ENCODE measurements around the gene DDR1. TPM values are rescaled to one million over a fixed set of nuclear protein-coding genes. Genes with fewer than 3 reads are reported as not detected.

The DDR1 gene
- total RNA-seq, 1 donor from 2014 or later = 85.3 TPM

DNA sequence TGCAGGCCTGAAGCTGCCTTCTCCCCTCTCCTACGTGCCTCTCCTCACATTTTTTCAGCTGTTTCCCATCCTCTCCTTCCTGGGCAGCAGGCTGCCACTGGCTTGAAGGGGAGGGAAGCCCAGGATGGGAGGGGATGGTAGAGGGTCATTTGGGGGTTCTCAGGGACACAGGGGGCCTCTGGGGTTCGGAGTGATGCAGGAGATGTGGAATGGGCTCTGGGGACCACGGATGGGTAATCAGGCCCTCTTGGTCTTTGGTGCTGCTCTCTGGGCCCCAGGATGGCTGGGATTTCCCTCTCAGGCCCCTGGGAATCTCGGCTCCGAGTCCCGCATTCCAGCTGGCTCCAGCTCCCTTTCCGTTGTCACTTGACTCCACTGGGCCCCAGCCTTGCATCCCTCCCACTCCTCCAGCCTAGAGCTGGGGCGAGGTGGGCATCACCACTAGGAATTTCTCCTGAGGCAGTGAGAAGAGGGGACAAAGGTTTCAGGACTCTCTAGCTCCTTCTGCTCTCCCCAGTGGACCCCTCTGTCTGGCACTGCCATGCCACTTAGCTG is 2.0 kb upstream of the DDR1 start:
- TF ChIP-seq EZH2phosphoT487 (IDR thresholded peaks at IDR 0.05) (no peak), EZH2 (IDR thresholded peaks at IDR 0.05) (no peak)
- TF ChIP-seq, protein P1, sequence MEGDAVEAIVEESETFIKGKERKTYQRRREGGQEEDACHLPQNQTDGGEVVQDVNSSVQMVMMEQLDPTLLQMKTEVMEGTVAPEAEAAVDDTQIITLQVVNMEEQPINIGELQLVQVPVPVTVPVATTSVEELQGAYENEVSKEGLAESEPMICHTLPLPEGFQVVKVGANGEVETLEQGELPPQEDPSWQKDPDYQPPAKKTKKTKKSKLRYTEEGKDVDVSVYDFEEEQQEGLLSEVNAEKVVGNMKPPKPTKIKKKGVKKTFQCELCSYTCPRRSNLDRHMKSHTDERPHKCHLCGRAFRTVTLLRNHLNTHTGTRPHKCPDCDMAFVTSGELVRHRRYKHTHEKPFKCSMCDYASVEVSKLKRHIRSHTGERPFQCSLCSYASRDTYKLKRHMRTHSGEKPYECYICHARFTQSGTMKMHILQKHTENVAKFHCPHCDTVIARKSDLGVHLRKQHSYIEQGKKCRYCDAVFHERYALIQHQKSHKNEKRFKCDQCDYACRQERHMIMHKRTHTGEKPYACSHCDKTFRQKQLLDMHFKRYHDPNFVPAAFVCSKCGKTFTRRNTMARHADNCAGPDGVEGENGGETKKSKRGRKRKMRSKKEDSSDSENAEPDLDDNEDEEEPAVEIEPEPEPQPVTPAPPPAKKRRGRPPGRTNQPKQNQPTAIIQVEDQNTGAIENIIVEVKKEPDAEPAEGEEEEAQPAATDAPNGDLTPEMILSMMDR (IDR thresholded peaks at IDR 0.05) = no peak
- peaks cover 51% of the 10 kb centered on the region for H3K4me1 ChIP-seq
- peak overlapping the region; percentile 74 for H3K4me3 ChIP-seq
- H3K9me3 ChIP-seq (ENCODE audit: low read depth) = no peaks in the 10 kb centered on the region
- peaks cover 16% of the 10 kb centered on the region for H3K27me3 Mint-ChIP-seq (ENCODE audit: insufficient read depth, low read depth)
- peak overlapping the region; percentile 97 for H3K4me3 Mint-ChIP-seq
- peak overlapping the region; percentile 91 for H3K27ac ChIP-seq
- DNase-seq (ENCODE audit: low spot score) = peak; percentile 75
- no peak overlapping the region for H2AFZ ChIP-seq (replicated peaks)
- H3F3A ChIP-seq (ENCODE audit: low read depth) = peaks cover 88% of the 10 kb centered on the region
- H3K4me2 ChIP-seq = peak overlapping the region; percentile 99
- peaks cover 74% of the 10 kb centered on the region for H3K4me1 Mint-ChIP-seq
- H3K27me3 ChIP-seq = no peaks in the 10 kb centered on the region
- H3K36me3 Mint-ChIP-seq = peaks cover 3% of the 10 kb centered on the region
- peak overlapping the region; percentile 38 for H3K9ac ChIP-seq
- H3K36me3 ChIP-seq = peaks cover under 1% of the 10 kb centered on the region
- no peaks in the 10 kb centered on the region for H3K9me3 Mint-ChIP-seq
- peaks cover 64% of the 10 kb centered on the region for H3K79me2 ChIP-seq (ENCODE audit: low read depth)
- peak overlapping the region; percentile 99 for H3K27ac Mint-ChIP-seq
- peaks cover 36% of the 10 kb centered on the region for H4K20me1 ChIP-seq (ENCODE audit: low read depth)

DNA sequence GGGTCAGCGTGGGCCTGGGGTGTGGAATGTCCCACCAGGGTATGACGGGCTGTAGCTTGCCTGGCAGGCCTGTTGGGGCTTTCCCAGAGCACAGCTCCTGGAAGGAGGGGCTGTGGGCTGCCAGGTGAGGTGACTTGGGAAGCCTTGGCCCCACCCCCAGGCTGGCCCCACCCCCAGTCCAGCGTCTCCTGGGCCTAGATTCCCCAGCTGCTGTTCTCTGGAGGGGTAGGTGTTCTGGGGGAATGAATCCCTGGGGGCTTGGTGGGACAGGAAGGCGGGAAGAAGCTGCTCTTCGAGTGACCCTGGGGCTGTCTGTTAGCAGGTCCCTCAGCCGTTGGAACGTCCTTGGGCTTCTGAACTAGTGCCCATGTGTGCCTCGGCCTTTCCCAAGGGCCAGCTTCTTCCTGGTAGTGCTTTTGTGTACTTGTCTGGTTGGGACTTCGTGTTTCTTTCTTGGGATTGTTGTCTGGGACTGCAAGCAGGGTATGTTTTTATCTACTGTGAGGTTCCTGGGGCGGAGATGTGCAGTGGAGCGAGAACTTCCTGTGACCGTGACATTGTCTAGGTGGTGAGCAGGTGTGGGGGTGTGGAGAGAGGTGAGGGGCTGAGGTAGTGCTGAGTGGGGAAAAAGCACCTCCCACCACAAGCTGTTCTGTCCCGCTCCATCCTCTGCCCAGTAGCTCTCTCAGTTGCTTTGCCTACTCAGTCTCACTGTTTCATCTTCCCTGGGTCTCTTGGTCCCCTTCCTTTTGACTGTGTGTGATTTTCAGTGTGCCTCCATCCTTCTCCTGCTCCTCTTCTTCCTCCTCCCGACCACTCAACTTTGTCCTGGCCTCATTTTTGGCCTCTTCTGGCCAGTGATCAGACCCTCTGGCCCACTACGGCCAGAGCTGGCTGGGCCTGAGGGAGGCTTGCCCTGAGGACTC is 1.3 kb upstream of the DDR1 start:
- H3K27me3 ChIP-seq = no peaks in the 10 kb centered on the region
- TF ChIP-seq EZH2phosphoT487 (IDR thresholded peaks at IDR 0.05) (no peak), EZH2 (IDR thresholded peaks at IDR 0.05) (no peak)
- TF ChIP-seq, protein P1 (IDR thresholded peaks at IDR 0.05) = no peak
- peaks cover 72% of the 10 kb centered on the region for H3K79me2 ChIP-seq (ENCODE audit: low read depth)
- peak; percentile 82 for DNase-seq (ENCODE audit: low spot score)
- Mint-ChIP-seq H3K36me3 (peaks cover 3% of the 10 kb centered on the region), H3K27ac (peak overlapping the region; percentile 99), H3K27me3 (ENCODE audit: insufficient read depth, low read depth) (peaks cover 16% of the 10 kb centered on the region), H3K9me3 (no peaks in the 10 kb centered on the region), H3K4me1 (peaks cover 74% of the 10 kb centered on the region), H3K4me3 (peak overlapping the region; percentile 97)
- H3K36me3 ChIP-seq = peaks cover 4% of the 10 kb centered on the region
- H3K4me2 ChIP-seq = peak overlapping the region; percentile 99
- peaks cover 85% of the 10 kb centered on the region for H3F3A ChIP-seq (ENCODE audit: low read depth)
- peaks cover 53% of the 10 kb centered on the region for H3K4me1 ChIP-seq
- H3K4me3 ChIP-seq = peak overlapping the region; percentile 74
- H2AFZ ChIP-seq (replicated peaks) = no peak overlapping the region
- H3K27ac ChIP-seq = peak overlapping the region; percentile 91
- peaks cover 44% of the 10 kb centered on the region for H4K20me1 ChIP-seq (ENCODE audit: low read depth)
- peak overlapping the region; percentile 77 for H3K9ac ChIP-seq
- no peaks in the 10 kb centered on the region for H3K9me3 ChIP-seq (ENCODE audit: low read depth)

DNA sequence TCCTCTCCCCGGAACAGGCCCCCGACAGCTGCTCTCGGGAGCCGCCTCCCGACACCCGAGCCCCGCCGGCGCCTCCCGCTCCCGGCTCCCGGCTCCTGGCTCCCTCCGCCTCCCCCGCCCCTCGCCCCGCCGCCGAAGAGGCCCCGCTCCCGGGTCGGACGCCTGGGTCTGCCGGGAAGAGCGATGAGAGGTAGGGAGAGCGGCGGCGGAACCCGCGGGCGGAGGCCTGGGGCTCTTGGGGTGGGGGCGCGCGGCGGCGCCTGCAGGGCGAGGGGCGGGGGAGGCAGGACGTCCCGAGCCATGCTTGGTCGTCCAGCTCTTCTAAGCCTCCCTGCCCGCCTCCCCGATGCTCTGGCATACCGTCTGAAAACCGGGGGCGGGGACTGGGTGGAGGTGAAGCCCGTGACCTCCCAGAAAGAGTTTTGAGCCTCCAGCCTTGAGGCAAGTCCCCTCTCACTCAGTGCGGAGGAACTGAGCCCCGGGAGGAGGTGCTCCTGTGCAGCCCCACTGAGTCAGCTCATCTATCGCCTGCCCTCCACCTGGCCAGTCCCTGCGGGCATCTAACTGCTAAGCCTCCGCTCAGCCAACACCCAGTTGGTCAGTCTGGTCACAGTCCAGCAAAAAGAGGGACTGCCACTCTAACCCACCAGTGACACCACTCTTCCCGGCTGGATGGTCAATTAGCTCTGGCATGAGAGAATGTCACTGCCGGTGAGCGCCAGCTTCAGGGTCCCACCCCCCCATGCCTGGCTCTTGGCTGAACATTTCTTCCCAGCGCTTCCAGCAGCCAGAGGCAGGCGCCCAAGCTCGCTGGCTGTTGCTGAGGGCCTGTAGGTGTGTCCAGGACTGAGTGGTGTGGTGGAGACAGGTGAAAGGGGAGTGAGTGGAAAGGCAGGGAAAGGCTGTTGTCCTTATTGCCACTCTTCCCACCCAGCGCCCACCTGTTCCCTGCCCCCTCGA is 482 bp downstream of the DDR1 start:
- H3K27me3 Mint-ChIP-seq (ENCODE audit: insufficient read depth, low read depth) = peaks cover 15% of the 10 kb centered on the region
- H3K4me2 ChIP-seq = peak overlapping the region; percentile 99
- H2AFZ ChIP-seq (replicated peaks) = no peak overlapping the region
- H3K9me3 ChIP-seq (ENCODE audit: low read depth) = no peaks in the 10 kb centered on the region
- H3K4me1 ChIP-seq = peaks cover 51% of the 10 kb centered on the region
- peak overlapping the region; percentile 91 for H3K27ac ChIP-seq
- DNase-seq (ENCODE audit: low spot score) = peak; percentile 76
- H3K9me3 Mint-ChIP-seq = no peaks in the 10 kb centered on the region
- TF ChIP-seq EZH2phosphoT487 (IDR thresholded peaks at IDR 0.05) (no peak), EZH2 (IDR thresholded peaks at IDR 0.05) (no peak)
- TF ChIP-seq, protein P1 (IDR thresholded peaks at IDR 0.05) = no peak
- peaks cover 61% of the 10 kb centered on the region for H4K20me1 ChIP-seq (ENCODE audit: low read depth)
- peaks cover 90% of the 10 kb centered on the region for H3K79me2 ChIP-seq (ENCODE audit: low read depth)
- peaks cover 71% of the 10 kb centered on the region for H3F3A ChIP-seq (ENCODE audit: low read depth)
- no peaks in the 10 kb centered on the region for H3K27me3 ChIP-seq
- peaks cover 69% of the 10 kb centered on the region for H3K4me1 Mint-ChIP-seq
- peak overlapping the region; percentile 88 for H3K4me3 Mint-ChIP-seq
- H3K27ac Mint-ChIP-seq = peak overlapping the region; percentile 100
- peak overlapping the region; percentile 74 for H3K9ac ChIP-seq
- peak overlapping the region; percentile 74 for H3K4me3 ChIP-seq
- H3K36me3 ChIP-seq = peaks cover 4% of the 10 kb centered on the region
- peaks cover 9% of the 10 kb centered on the region for H3K36me3 Mint-ChIP-seq

All from neural progenitor cell (in vitro differentiated cells).